Measurements from ENCODE around the gene ANO2. TPM values are rescaled to one million over a fixed set of nuclear protein-coding genes. Genes with fewer than 3 reads are reported as not detected.
A peak's percentile ranks its signal among the peaks of the same experiment; 100 is the strongest.

Gene ANO2
- total RNA-seq, 1 experiment from 2014 or later, result not detected

DNA sequence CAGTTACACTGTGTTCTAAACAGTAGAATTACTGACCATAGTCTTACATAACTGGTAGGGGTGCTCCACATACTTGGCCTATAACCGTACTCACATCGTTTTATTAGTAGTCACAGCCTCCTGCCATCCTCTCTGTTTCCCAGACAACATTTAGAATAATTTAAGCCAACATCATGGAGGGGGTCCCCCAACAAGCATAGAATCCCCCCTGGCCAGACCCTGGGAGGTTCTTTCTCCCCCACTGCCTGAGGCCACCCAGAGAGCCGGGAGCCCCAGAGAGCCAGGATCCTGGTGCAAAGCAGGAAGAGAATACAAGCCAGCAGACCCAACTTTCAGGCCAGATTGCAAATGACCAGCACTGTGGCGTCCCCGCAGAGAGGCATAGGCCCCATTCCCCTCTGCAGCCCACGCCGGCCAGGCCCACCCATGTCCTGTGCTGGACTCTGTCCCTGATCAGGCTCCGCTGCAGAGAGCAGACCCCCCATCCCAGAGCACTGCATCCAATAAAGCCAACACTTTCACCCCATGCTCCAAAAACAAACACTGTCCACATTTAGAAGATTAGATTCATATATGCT, 317.9 kb downstream of the ANO2 start:
- no peak overlapping the region for H3K4me3 ChIP-seq
- no peaks in the 10 kb centered on the region for H3K27me3 ChIP-seq
- H3K9me3 ChIP-seq, result no peaks in the 10 kb centered on the region
- H3K36me3 ChIP-seq, result no peaks in the 10 kb centered on the region
- no peak for DNase-seq

DNA sequence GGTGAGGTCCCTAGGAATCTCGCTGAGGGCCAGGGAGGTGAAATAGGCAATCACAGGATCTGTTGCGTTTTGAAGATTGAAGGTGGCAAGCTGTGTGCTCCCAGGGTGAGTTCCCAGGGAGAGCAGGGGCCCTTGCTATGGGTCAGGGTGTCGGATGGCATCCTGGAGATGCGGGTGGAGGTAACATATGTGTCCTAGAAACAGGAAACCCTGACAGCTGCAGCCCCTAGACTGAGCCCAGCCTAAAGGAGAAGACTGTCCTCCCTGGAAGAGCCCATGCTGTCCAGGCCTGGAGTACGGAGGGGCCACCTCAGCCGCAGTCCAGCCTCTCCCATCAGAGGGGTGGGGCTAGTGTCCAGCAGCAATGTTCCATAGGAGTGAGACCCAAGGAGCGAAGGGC, 318.9 kb downstream of the ANO2 start:
- Histone ChIP-seq H3K27me3 (no peaks in the 10 kb centered on the region), H3K4me3 (no peak overlapping the region), H3K36me3 (no peaks in the 10 kb centered on the region), H3K9me3 (no peaks in the 10 kb centered on the region)
- DNase-seq, result no peak

DNA sequence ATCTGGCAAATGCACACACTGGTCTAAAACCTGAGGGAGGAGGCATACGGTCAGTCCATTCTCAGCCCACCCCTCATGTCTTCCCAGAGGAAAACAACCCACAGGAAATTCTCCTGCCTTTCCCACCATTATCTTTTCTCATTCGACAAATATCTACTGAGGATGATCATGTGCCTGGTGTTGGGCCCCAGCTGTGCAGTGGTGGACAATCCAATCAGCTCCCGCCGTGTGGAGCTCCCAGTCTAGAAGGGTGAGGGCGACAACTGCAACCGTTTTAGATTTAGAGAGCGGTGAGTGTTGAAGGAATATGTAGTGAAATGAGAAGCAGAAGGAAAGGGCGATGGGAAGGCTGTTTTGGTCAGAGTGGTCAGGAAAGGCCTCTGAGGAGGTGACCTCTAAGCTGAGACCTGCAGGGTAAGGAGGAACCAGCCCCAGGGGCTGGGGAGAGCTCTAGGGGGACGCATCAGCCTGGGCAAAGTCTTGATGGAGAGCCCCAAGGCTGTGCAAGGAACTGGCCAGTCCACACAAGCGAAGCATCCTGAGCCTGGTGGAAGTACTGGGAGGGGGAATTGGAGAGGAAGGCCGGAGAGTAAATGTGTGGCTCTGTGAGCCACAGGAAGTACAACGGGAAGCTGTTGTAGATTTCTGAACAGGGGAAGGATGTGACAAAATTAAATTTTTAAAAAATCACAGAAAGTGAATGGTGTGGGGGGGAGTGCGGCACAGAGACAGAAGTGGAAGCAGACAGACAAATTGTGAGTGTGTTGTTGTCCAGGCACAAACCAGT, 320.4 kb downstream of the ANO2 start:
- Histone ChIP-seq H3K27me3 (no peaks in the 10 kb centered on the region), H3K36me3 (no peaks in the 10 kb centered on the region), H3K9me3 (no peaks in the 10 kb centered on the region), H3K4me3 (no peak overlapping the region)
- no peak for DNase-seq

GRCh38 chr12:5623411-5623810, 321.6 kb downstream of the ANO2 start:
- Histone ChIP-seq H3K9me3 (no peaks in the 10 kb centered on the region), H3K36me3 (no peaks in the 10 kb centered on the region), H3K27me3 (no peaks in the 10 kb centered on the region), H3K4me3 (no peak overlapping the region)
- no peak for DNase-seq

DNA sequence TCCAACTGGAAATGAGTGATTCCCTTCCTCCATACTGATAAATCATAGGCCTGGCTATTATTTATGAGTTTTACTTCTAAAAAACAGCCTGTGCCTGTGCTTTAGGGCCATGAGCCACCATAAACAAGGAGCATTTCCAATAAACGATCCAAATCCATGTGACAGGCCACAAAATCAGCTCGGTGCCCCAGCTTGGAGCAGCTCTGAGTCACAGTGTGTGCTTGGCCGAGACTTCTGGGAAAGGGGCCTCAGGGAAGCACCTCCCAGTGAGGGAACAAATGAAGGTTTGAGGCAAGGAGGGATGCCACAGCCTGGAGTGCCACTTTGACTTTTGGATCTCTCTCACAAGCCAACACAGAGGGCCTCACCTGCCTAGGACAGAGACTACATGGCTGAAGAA, 322.8 kb downstream of the ANO2 start:
- Histone ChIP-seq H3K9me3 (no peaks in the 10 kb centered on the region), H3K36me3 (no peaks in the 10 kb centered on the region), H3K27me3 (no peaks in the 10 kb centered on the region), H3K4me3 (no peak overlapping the region)
- DNase-seq, result peak; percentile 38

GRCh38 chr12:5621329-5621728, 323.7 kb downstream of the ANO2 start:
- Histone ChIP-seq H3K27me3 (no peaks in the 10 kb centered on the region), H3K9me3 (no peaks in the 10 kb centered on the region), H3K36me3 (no peaks in the 10 kb centered on the region), H3K4me3 (no peak overlapping the region)
- DNase-seq, result no peak

- H3K36me3 ChIP-seq, result no peaks in the 10 kb centered on the region
- H3K27me3 ChIP-seq, result no peaks in the 10 kb centered on the region
- no peak overlapping the region for H3K4me3 ChIP-seq
- H3K9me3 ChIP-seq, result no peaks in the 10 kb centered on the region
- no peak for DNase-seq
Observed at GRCh38 chr12:5620896-5621295, 324.2 kb downstream of the ANO2 start.

- no peak for DNase-seq
- H3K36me3 ChIP-seq, result no peaks in the 10 kb centered on the region
- no peaks in the 10 kb centered on the region for H3K27me3 ChIP-seq
- no peak overlapping the region for H3K4me3 ChIP-seq
- H3K9me3 ChIP-seq, result no peaks in the 10 kb centered on the region
Observed at GRCh38 chr12:5619628-5620027, 325.4 kb downstream of the ANO2 start.

- DNase-seq, result no peak
- no peaks in the 10 kb centered on the region for H3K27me3 ChIP-seq
- H3K9me3 ChIP-seq, result no peaks in the 10 kb centered on the region; the same call in 1 of the 2 replicates
- no peaks in the 10 kb centered on the region for H3K36me3 ChIP-seq
- no peak overlapping the region for H3K4me3 ChIP-seq
Observed at GRCh38 chr12:5616854-5617253, 328.2 kb downstream of the ANO2 start.

- no peaks in the 10 kb centered on the region for H3K36me3 ChIP-seq
- DNase-seq, result peak; percentile 62
- no peaks in the 10 kb centered on the region for H3K27me3 ChIP-seq
- H3K4me3 ChIP-seq, result no peak overlapping the region
- H3K9me3 ChIP-seq, result no peaks in the 10 kb centered on the region; the same call in 1 of the 2 replicates
Observed at GRCh38 chr12:5615760-5616159, 329.3 kb downstream of the ANO2 start.

DNA sequence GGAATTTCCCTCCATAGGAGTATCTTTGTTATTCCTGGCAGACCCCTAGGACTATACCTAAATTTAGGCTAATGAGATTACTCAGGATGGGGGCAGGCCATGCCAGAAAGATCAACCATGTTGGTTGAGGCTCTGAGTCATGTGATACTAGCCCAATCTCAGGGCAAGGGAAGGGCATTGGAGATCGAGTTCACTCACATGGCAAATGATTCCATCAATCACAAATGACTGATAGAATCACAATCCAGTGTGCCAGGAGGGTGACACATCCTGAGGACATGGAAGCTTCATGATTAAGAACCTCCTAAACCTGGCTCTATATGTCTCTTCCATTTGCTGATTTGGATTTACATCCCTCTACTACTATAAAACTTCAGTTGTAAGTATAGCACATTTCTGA, 330.8 kb downstream of the ANO2 start:
- DNase-seq, result peak; percentile 89

GRCh38 chr12:5612556-5613410, 332.3 kb downstream of the ANO2 start:
- Histone ChIP-seq H3K27me3 (no peaks in the 10 kb centered on the region), H3K36me3 (no peaks in the 10 kb centered on the region), H3K4me3 (no peak overlapping the region), H3K9me3 (no peaks in the 10 kb centered on the region; the same call in 1 of the 2 replicates)
- peak; percentile 53 for DNase-seq

More for the DNA sequence above, 330.8 kb downstream of the ANO2 start:
- H3K36me3 ChIP-seq, result no peaks in the 10 kb centered on the region
- no peak overlapping the region for H3K4me3 ChIP-seq
- no peaks in the 10 kb centered on the region for H3K27me3 ChIP-seq
- H3K9me3 ChIP-seq, result no peaks in the 10 kb centered on the region; the same call in 1 of the 2 replicates

- H3K9me3 ChIP-seq, result no peaks in the 10 kb centered on the region; the same call in 1 of the 2 replicates
- no peak overlapping the region for H3K4me3 ChIP-seq
- H3K36me3 ChIP-seq, result no peaks in the 10 kb centered on the region
- no peaks in the 10 kb centered on the region for H3K27me3 ChIP-seq
- no peak for DNase-seq
Observed at GRCh38 chr12:5611162-5611561, 333.9 kb downstream of the ANO2 start.

GRCh38 chr12:5599378-5599777, 345.7 kb downstream of the ANO2 start:
- Histone ChIP-seq H3K4me3 (no peak overlapping the region), H3K9me3 (no peaks in the 10 kb centered on the region), H3K27me3 (no peaks in the 10 kb centered on the region), H3K36me3 (no peaks in the 10 kb centered on the region)
- DNase-seq, result no peak

DNA sequence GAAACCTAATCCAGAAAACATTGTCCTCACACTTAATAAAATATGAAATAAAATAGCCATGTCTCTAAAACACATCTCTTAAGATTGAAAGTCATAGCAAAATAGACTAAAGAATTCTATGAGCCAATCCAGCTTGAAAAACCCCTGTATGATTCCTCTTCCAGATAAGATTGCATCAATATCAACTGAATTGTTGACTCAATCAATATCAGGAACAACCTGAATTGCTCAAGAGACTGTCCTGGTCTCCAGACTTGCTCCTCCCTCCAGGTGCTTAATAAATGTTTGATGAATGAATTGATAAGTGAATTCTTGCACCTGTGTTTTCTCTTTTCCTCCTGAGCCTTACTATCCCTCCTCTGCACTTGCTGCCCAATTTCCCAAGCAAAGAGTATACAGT, 351.1 kb downstream of the ANO2 start:
- Histone ChIP-seq H3K27me3 (no peaks in the 10 kb centered on the region), H3K4me3 (no peak overlapping the region), H3K36me3 (no peaks in the 10 kb centered on the region), H3K9me3 (no peaks in the 10 kb centered on the region)
- DNase-seq, result no peak

DNA sequence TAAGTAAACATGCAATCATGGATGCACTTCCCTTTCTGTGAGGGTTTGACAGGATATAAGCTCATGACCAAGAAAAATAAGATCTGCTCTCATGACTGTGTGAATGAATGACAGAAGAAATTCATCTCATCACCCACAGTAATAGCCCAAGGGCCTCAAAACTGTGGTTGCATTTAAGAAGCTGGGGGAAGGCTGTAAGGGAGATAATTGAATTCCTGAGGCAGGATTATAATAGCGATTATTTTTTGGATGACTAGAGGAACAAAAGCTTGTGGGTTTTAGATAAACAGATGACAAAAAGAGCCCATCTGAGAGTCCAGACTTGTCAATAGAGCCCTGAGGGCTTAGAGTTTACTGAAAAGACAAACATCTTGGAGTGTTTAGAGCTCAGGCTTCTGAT, 352.0 kb downstream of the ANO2 start:
- H3K36me3 ChIP-seq, result no peaks in the 10 kb centered on the region
- no peaks in the 10 kb centered on the region for H3K27me3 ChIP-seq
- H3K4me3 ChIP-seq, result no peak overlapping the region
- DNase-seq, result no peak
- H3K9me3 ChIP-seq, result no peaks in the 10 kb centered on the region

- H3K4me3 ChIP-seq, result no peak overlapping the region
- no peaks in the 10 kb centered on the region for H3K27me3 ChIP-seq
- H3K36me3 ChIP-seq, result no peaks in the 10 kb centered on the region
- no peaks in the 10 kb centered on the region for H3K9me3 ChIP-seq
- DNase-seq, result no peak
Observed at GRCh38 chr12:5592310-5592709, 352.7 kb downstream of the ANO2 start.
